Psoas muscle (tissue), 8 donors: ENCODE measurements around the gene MRPL20. TPM values are rescaled to one million over a fixed set of nuclear protein-coding genes. Genes with fewer than 3 reads are reported as not detected.
A peak's percentile ranks its signal among the peaks of the same experiment; 100 is the strongest.

ENCODE experiments used
- ATAC-seq, 4 donors: fragments of 200-7000 bp; cut with Tn5 transposase; one replicate each; pipeline ENCODE4 v1.9.1; 2020; ENCODE audit warnings: moderate library complexity in 3 of 4, mild to moderate bottlenecking in 2 of 4
- DNase-seq, 2 donors: peaks; one replicate each; pipeline ENCODE4 v3.0.0-alpha.2; 2020
- H3K27ac ChIP-seq: fragments of 200-600 bp; one replicate; pipeline ENCODE4 v1.8.0; 2022
- H3K27me3 ChIP-seq, 3 donors: fragments of 200-600 bp in 1 of 3; one replicate each; pipeline versions ENCODE4 v1.6.1 to v1.8.0; 2013 to 2022; ENCODE audit warnings: low read length in 2 of 3, mild to moderate bottlenecking in 2 of 3, moderate library complexity in 1 of 3; ENCODE audit not compliant: insufficient read depth in 3 of 3
- H3K36me3 ChIP-seq, 2 donors: fragments of 200-600 bp in 1 of 2; one replicate each; pipeline versions ENCODE4 v1.6.1 to v1.8.0; 2013 to 2022; ENCODE audit warnings: low read depth in 1 of 2, mild to moderate bottlenecking in 1 of 2, moderate library complexity in 1 of 2; ENCODE audit not compliant: insufficient read depth in 1 of 2
- H3K4me1 ChIP-seq: fragments of 200-600 bp; one replicate; pipeline ENCODE4 v1.8.0; 2022
- H3K4me3 ChIP-seq: fragments of 200-600 bp; one replicate; pipeline ENCODE4 v1.8.0; 2022; ENCODE audit warnings: mild to moderate bottlenecking
- H3K9me3 ChIP-seq: fragments of 200-600 bp; one replicate; pipeline ENCODE4 v1.8.0; 2022
- CTCF ChIP-seq: fragments of 200-600 bp; IDR thresholded peaks from one replicate; pipeline ENCODE4 v1.8.0; 2022; ENCODE audit warnings: antibody characterized with exemption
- WGBS, 3 donors: extraction: QIAGEN DNeasy Blood & Tissue Kit; methylation state at CpG; one replicate each; pipeline versions ENCODE4 v1.1.6 to v1.1.7; 2013; 5-methylcytosine and 5-hydroxymethylcytosine counted together
- intact Hi-C, 2 donors: fragments of 100-400 bp; cut with DNase I; formaldehyde crosslinking; loops; one replicate each; pipeline versions ENCODE4 v1.11.0 to v1.14.2; 2022
- polyA plus RNA-seq, 3 donors: library from polyadenylated mRNA; stranded (reverse); fragments of 200-250 nt; gene quantifications; one replicate each; pipeline ENCODE4 v1.2.3, GENCODE V29; 2013
- total RNA-seq, 4 donors: library from RNA; stranded (reverse); fragmentation: NEBNext Ultra II Directional in 2 of 4; extraction: Animal tissue kit (Norgen Biotek cat#: 25700) in 2 of 4; gene quantifications; one replicate each; pipeline versions ENCODE4 v1.2.1 to v1.2.4, GENCODE V29; 2021 to 2023
- donor health status: healthy with polysubstance abuse.
- donor health status: DM: no; HTN: no; CAD: no; lungs with moderate emphysema.
- donor health status: Bipolar disorder and iron deficiency.
- donor health status: healthy.
- donor health status: DM: yes; HTN: yes; CAD: no.
- donor health status: DM: no; HTN: no; CAD: no.
- donor health status: DM: no; HTN: no; CAD: no.
- donor health status: DM: yes; HTN: yes; CAD: no.

MRPL20 gene
- total and polyA plus RNA-seq, 7 donors = 114 to 308 (median 159) TPM

GRCh38 chr1:1374589-1374928 is 32.5 kb downstream of the MRPL20 start:
- intact Hi-C loops = loop anchor here in 1 of 2 donors (2.0 kb wide), 1 partner anchor 24 kb away; the partner anchor contains the start of gene CCNL2
- DNase-seq (peak; percentile 50 to 69), ATAC-seq (peak; percentile 0 to 11 (median 6))
- peak overlapping the region; percentile 90 for H3K27ac ChIP-seq
- TF ChIP-seq CTCF = no peak
- H3K36me3 ChIP-seq = peaks cover 0 to 12% of the 10 kb centered on the region in 2 donors
- H3K27me3 ChIP-seq = no peaks in the 10 kb centered on the region
- 0 to 1% (median 1%) methylated on average over 12 to 24 of the region's 24 CpGs for WGBS, 3 donors
- H3K9me3 ChIP-seq = no peaks in the 10 kb centered on the region
- peaks cover 32% of the 10 kb centered on the region for H3K4me1 ChIP-seq
- peak overlapping the region; percentile 87 for H3K4me3 ChIP-seq

GRCh38 chr1:1373815-1374588 is 33.1 kb downstream of the MRPL20 start:
- peak in 1 of 2 donors; percentile 59 for DNase-seq

GRCh38 chr1:1373051-1373814 is 33.9 kb downstream of the MRPL20 start:
- H3K9me3 ChIP-seq = no peaks in the 10 kb centered on the region
- H3K27me3 ChIP-seq = no peaks in the 10 kb centered on the region
- 71 to 82% (median 79%) methylated on average over 26 of the region's 26 CpGs for WGBS, 3 donors
- H3K4me1 ChIP-seq = peaks cover 32% of the 10 kb centered on the region
- ATAC-seq = no peak
- peak overlapping the region; percentile 87 for H3K4me3 ChIP-seq
- H3K36me3 ChIP-seq = peaks cover 0 to 12% of the 10 kb centered on the region in 2 donors
- TF ChIP-seq CTCF = no peak
- peak overlapping the region; percentile 30 for H3K27ac ChIP-seq
- intact Hi-C loops = loop anchor here in 1 of 2 donors (2.0 kb wide), 1 partner anchor 24 kb away; the partner anchor contains the start of gene DVL1
- DNase-seq = peak in 1 of 2 donors; percentile 66

More at GRCh38 chr1:1373815-1374588, 33.1 kb downstream of the MRPL20 start:
- Histone ChIP-seq H3K9me3 (no peaks in the 10 kb centered on the region), H3K27me3 (no peaks in the 10 kb centered on the region), H3K4me3 (peak overlapping the region; percentile 87), H3K27ac (peak overlapping the region; percentile 90), H3K4me1 (peaks cover 32% of the 10 kb centered on the region), H3K36me3 (peaks cover 0 to 12% of the 10 kb centered on the region in 2 donors)
- intact Hi-C loops = loop anchor here in 1 of 2 donors (2.0 kb wide), 2 partner anchors 25 kb away; partner anchors contain the start of genes CCNL2 and DVL1
- TF ChIP-seq CTCF = no peak
- 47 to 48% (median 47%) methylated on average over 48 to 52 of the region's 52 CpGs for WGBS, 3 donors
- ATAC-seq = no peak

GRCh38 chr1:1371746-1372711 is 35.1 kb downstream of the MRPL20 start:
- Histone ChIP-seq H3K4me3 (no peak overlapping the region), H3K27me3 (no peaks in the 10 kb centered on the region), H3K36me3 (peaks cover 0 to 12% of the 10 kb centered on the region in 2 donors), H3K4me1 (peaks cover 32% of the 10 kb centered on the region), H3K27ac (peak overlapping the region; percentile 56), H3K9me3 (no peaks in the 10 kb centered on the region)
- peak; percentile 92 for TF ChIP-seq CTCF
- intact Hi-C loops = loop anchor here in 1 of 2 donors (2.0 kb wide), 1 partner anchor 23 kb away; the partner anchor contains the start of gene DVL1
- WGBS, 3 donors = 21 to 33% (median 25%) methylated on average over 24 to 26 of the region's 26 CpGs
- ATAC-seq (peak; percentile 35 to 54 (median 43)), DNase-seq (peak; percentile 74 to 85)
